HG02885 (cell line): ENCODE results near the gene HCAR3.
"Not testable (repeated sequence)": the region's sequence is repeated elsewhere in the genome, so short reads cannot be mapped to it uniquely, and the experiment has no call there.

Source experiments
- ATAC-seq: cut with Tn5 transposase; IDR thresholded peaks from one replicate; pipeline ENCODE4 v1.9.1; 2021; ENCODE audit warnings: mild to moderate bottlenecking; ENCODE audit not compliant: unreplicated experiment, poor library complexity

Gene HCAR3

GRCh38 chr12:122716658-122717057 is at the start of gene HCAR3:
HCAR3 (minus strand) TSS chr12:122716811; CDS start chr12:122716737, 74 bp downstream.
- ATAC-seq = not testable (repeated sequence)

GRCh38 chr12:122757568-122757967 is 41.0 kb upstream of the HCAR3 start:
- no peak for ATAC-seq

- ATAC-seq = no peak
Measured at GRCh38 chr12:122754790-122755189, 38.2 kb upstream of the HCAR3 start.

- no peak for ATAC-seq
Measured at GRCh38 chr12:122753319-122753650, 36.7 kb upstream of the HCAR3 start.

- ATAC-seq = peak; percentile 95
Measured at GRCh38 chr12:122752464-122753318, 36.1 kb upstream of the HCAR3 start, which contains the start of gene DENR. DENR (plus strand) TSS chr12:122752824; CDS start chr12:122753702, 878 bp downstream.

- not testable (repeated sequence) for ATAC-seq
Measured at GRCh38 chr12:122750781-122751515, 34.3 kb upstream of the HCAR3 start.

GRCh38 chr12:122749569-122750332 is 33.1 kb upstream of the HCAR3 start:
- no peak for ATAC-seq

GRCh38 chr12:122747224-122748135 is 30.9 kb upstream of the HCAR3 start:
- ATAC-seq = no peak

- no peak for ATAC-seq
Measured at GRCh38 chr12:122743895-122744525, 27.4 kb upstream of the HCAR3 start.

GRCh38 chr12:122740351-122740750 is 23.7 kb upstream of the HCAR3 start:
- no peak for ATAC-seq

- no peak for ATAC-seq
Measured at GRCh38 chr12:122738571-122738970, 22.0 kb upstream of the HCAR3 start.

GRCh38 chr12:122732611-122733010 is 16.0 kb upstream of the HCAR3 start:
- no peak for ATAC-seq

- ATAC-seq = no peak
Measured at GRCh38 chr12:122732170-122732569, 15.6 kb upstream of the HCAR3 start.

GRCh38 chr12:122730215-122731014 is 13.8 kb upstream of the HCAR3 start, which contains the start of gene HCAR1:
HCAR1 (minus strand) TSS chr12:122730844; CDS start chr12:122730339, 505 bp downstream.
- ATAC-seq = no peak

GRCh38 chr12:122729583-122730214 is 13.1 kb upstream of the HCAR3 start:
- no peak for ATAC-seq

GRCh38 chr12:122726080-122726558 is 9.5 kb upstream of the HCAR3 start:
- peak; percentile 48 for ATAC-seq

GRCh38 chr12:122725452-122726079 is 9.0 kb upstream of the HCAR3 start:
- ATAC-seq = no peak
